WTC11 (cell line): ENCODE measurements around the gene TP53BP2. TPM values are rescaled to one million over a fixed set of nuclear protein-coding genes. Genes with fewer than 3 reads are reported as not detected.

Source experiments
- ATAC-seq: fragments of 200-7000 bp; cut with Tn5 transposase; 2 replicates; pipeline ENCODE4 v1.10.0; 2021; ENCODE audit warnings: mild to moderate bottlenecking, moderate library complexity
- CTCF ChIA-PET: fragments of 300-600 bp; sonication (Branson Sonifier 250); formaldehyde crosslinking; loops from one replicate; lab custom pipeline; 2021; ENCODE audit warnings: antibody characterized with exemption; lab: Charles Lee
- POLR2A ChIA-PET: fragments of 350-600 bp; sonication (Branson Sonifier 250); formaldehyde crosslinking; loops from one replicate; lab custom pipeline; 2021; ENCODE audit warnings: antibody characterized with exemption; lab: Charles Lee
- DNase-seq: peaks from one replicate; pipeline ENCODE4 v3.0.0; 2021; ENCODE audit warnings: low spot score
- H3K27ac Mint-ChIP-seq: 2 replicates; pipeline ENCODE4 v1.8.0; 2021; ENCODE audit warnings: mixed read lengths
- H3K27me3 Mint-ChIP-seq: 2 replicates; pipeline ENCODE4 v1.8.0; 2021; ENCODE audit warnings: low read depth, mild to moderate bottlenecking, moderate library complexity, mixed read lengths
- H3K36me3 Mint-ChIP-seq: 2 replicates; pipeline ENCODE4 v1.8.0; 2021; ENCODE audit warnings: mixed read lengths
- H3K4me1 Mint-ChIP-seq: 2 replicates; pipeline ENCODE4 v1.8.0; 2022; ENCODE audit warnings: mixed read lengths
- H3K4me3 Mint-ChIP-seq: 2 replicates; pipeline ENCODE4 v1.8.0; 2021; ENCODE audit warnings: mild to moderate bottlenecking, moderate library complexity, mixed read lengths
- H3K9me3 Mint-ChIP-seq: 2 replicates; pipeline ENCODE4 v1.8.0; 2021; ENCODE audit warnings: mixed read lengths
- ARID4B ChIP-seq: sonication (generic); formaldehyde crosslinking; IDR thresholded peaks from 2 replicates; pipeline ENCODE4 v1.8.0; 2023; ENCODE audit warnings: missing genetic modification reagents, mild to moderate bottlenecking, borderline replicate concordance
- ATF6 ChIP-seq: sonication (generic); formaldehyde crosslinking; IDR thresholded peaks from 2 replicates; pipeline ENCODE4 v1.8.1; 2023; ENCODE audit warnings: mild to moderate bottlenecking, missing genetic modification reagents
- CDX4 ChIP-seq: fragments of 250-450 bp; sonication (Bioruptor Pico); IDR thresholded peaks from 2 replicates; pipeline ENCODE4 v1.9.0; 2021; ENCODE audit warnings: moderate library complexity, mild to moderate bottlenecking, inconsistent platforms, borderline replicate concordance
- E2F1 ChIP-seq: sonication (generic); formaldehyde crosslinking; IDR thresholded peaks from 2 replicates; pipeline ENCODE4 v1.8.0; 2022; ENCODE audit warnings: mild to moderate bottlenecking, missing genetic modification reagents
- ERG ChIP-seq: fragments of 250-450 bp; sonication (Bioruptor Pico); IDR thresholded peaks from 2 replicates; pipeline ENCODE4 v1.8.0; 2021; ENCODE audit warnings: mild to moderate bottlenecking
- FOXP1 ChIP-seq: sonication (generic); formaldehyde crosslinking; IDR thresholded peaks from 2 replicates; pipeline ENCODE4 v1.8.0; 2022; ENCODE audit warnings: missing genetic modification reagents, mild to moderate bottlenecking, moderate library complexity, borderline replicate concordance
- NFE2L1 ChIP-seq: sonication (generic); formaldehyde crosslinking; IDR thresholded peaks from 2 replicates; pipeline ENCODE4 v1.8.1; 2023; ENCODE audit warnings: missing genetic modification reagents
- TEAD4 ChIP-seq: sonication (generic); formaldehyde crosslinking; IDR thresholded peaks from 2 replicates; pipeline ENCODE4 v1.8.0; 2022; ENCODE audit warnings: mild to moderate bottlenecking, missing genetic modification reagents
- ZNF532 ChIP-seq: fragments of 250-450 bp; sonication (Bioruptor Pico); IDR thresholded peaks from 2 replicates; pipeline ENCODE4 v1.9.0; 2021; ENCODE audit warnings: mild to moderate bottlenecking, borderline replicate concordance
- total RNA-seq: library from RNA; stranded (reverse); gene quantifications from 3 replicates; pipeline ENCODE4 v1.2.3, GENCODE V29; 2021

The TP53BP2 gene
- total RNA-seq, 1 experiment from 2014 or later = 42.7 TPM

GRCh38 chr1:223776075-223776814, 69.5 kb downstream of the TP53BP2 start:
- DNase-seq = no peak
- Mint-ChIP-seq H3K36me3 (peaks cover 46% of the 10 kb centered on the region), H3K9me3 (no peaks in the 10 kb centered on the region), H3K4me1 (peaks cover 17% of the 10 kb centered on the region), H3K4me3 (no peak overlapping the region), H3K27ac (peak overlapping the region; percentile 0; the same call in 1 of the 2 replicates), H3K27me3 (no peaks in the 10 kb centered on the region)
- TF ChIP-seq E2F1 (CRISPR knock-in tag) (no peak), ATF6 (CRISPR knock-in tag) (no peak), ERG (CRISPR knock-in tag) (no peak), NFE2L1 (CRISPR knock-in tag) (no peak), ZNF532 (CRISPR knock-in tag) (no peak), ARID4B (CRISPR knock-in tag) (no peak), CDX4 (CRISPR knock-in tag) (no peak), TEAD4 (no peak), FOXP1 (CRISPR knock-in tag) (no peak)
- no peak for ATAC-seq
- CTCF ChIA-PET = interaction anchor here (0.5 kb wide), 1 partner anchor 377 kb away, joined by 3 read pairs; no protein-coding TSS in a partner anchor
- POLR2A ChIA-PET = no interaction called here
